Activated B cell treated with CpG ODN at 0.5 μM for 24 hours (primary cell): ENCODE measurements around the gene MPHOSPH9. TPM values are rescaled to one million over a fixed set of nuclear protein-coding genes. Genes with fewer than 3 reads are reported as not detected.

Experiments used
- ATAC-seq: fragments of 200-7000 bp; cut with Tn5 transposase; one replicate; pipeline ENCODE4 v1.10.0; 2021; ENCODE audit warnings: low read depth, mild to moderate bottlenecking, moderate library complexity
- CTCF ChIA-PET: fragments of 350-600 bp; sonication (Branson Sonifier 250); formaldehyde crosslinking; loops from one replicate; lab custom pipeline; 2021; ENCODE audit warnings: antibody characterized with exemption; lab: Charles Lee
- POLR2A ChIA-PET: fragments of 350-600 bp; sonication (Branson Sonifier 250); formaldehyde crosslinking; loops from one replicate; lab custom pipeline; 2021; ENCODE audit warnings: antibody characterized with exemption; lab: Charles Lee
- DNase-seq: peaks from one replicate; pipeline ENCODE4 v3.0.0; 2022
- H3K27ac Mint-ChIP-seq: one replicate; pipeline ENCODE4 v1.8.0; 2020; ENCODE audit warnings: mixed read lengths
- H3K27me3 Mint-ChIP-seq: one replicate; pipeline ENCODE4 v1.8.0; 2021; ENCODE audit warnings: mixed read lengths
- H3K36me3 Mint-ChIP-seq: one replicate; pipeline ENCODE4 v1.8.0; 2021; ENCODE audit warnings: low read depth, mixed read lengths
- H3K4me1 Mint-ChIP-seq: one replicate; pipeline ENCODE4 v1.8.0; 2021; ENCODE audit warnings: mixed read lengths
- H3K4me3 Mint-ChIP-seq: one replicate; pipeline ENCODE4 v1.8.0; 2020; ENCODE audit warnings: mild to moderate bottlenecking, mixed read lengths
- H3K9me3 Mint-ChIP-seq: one replicate; pipeline ENCODE4 v1.8.0; 2020; ENCODE audit warnings: mixed read lengths
- intact Hi-C: fragments of 100-400 bp; cut with micrococcal nuclease; formaldehyde crosslinking; loops from one replicate; pipeline ENCODE4 v1.15.1; 2024
- total RNA-seq: library from RNA; stranded (reverse); gene quantifications from 2 replicates; pipeline ENCODE4 v1.2.3, GENCODE V29; 2022
- TF ChIP-seq, protein P1 (sequence below): fragments of 200-600 bp; IDR thresholded peaks from one replicate; pipeline ENCODE4 v1.8.0; 2022; ENCODE audit warnings: antibody characterized with exemption, mild to moderate bottlenecking

MPHOSPH9 gene
- total RNA-seq, 1 donor from 2014 or later = 47.2 TPM

DNA sequence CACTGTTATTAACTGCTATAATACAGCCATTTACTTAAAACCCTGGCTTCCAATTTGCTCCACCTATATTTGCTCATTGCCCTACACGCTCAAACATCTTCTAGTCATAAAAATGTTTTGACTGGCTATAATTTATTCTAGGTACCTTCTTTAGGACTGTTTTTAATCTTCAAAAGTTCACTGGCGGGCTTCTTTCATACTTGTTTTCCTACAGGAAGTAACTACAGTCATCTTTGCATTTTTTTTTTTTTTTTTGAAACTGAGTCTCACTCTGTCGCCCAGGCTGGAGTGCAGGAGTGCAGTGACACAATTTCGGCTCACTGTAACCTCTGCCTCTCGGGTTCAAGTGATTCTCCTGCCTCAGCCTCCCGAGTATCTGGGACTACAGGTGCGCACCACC, 32.5 kb downstream of the MPHOSPH9 start:
- POLR2A ChIA-PET = no interaction called here
- no peaks in the 10 kb centered on the region for H3K4me1 Mint-ChIP-seq
- H3K4me3 Mint-ChIP-seq = no peak overlapping the region
- intact Hi-C loops = no loop called here
- CTCF ChIA-PET = interaction anchor here (1.2 kb wide), 1 partner anchor 38 kb away, joined by 3 read pairs; no protein-coding TSS in a partner anchor
- TF ChIP-seq, protein P1, sequence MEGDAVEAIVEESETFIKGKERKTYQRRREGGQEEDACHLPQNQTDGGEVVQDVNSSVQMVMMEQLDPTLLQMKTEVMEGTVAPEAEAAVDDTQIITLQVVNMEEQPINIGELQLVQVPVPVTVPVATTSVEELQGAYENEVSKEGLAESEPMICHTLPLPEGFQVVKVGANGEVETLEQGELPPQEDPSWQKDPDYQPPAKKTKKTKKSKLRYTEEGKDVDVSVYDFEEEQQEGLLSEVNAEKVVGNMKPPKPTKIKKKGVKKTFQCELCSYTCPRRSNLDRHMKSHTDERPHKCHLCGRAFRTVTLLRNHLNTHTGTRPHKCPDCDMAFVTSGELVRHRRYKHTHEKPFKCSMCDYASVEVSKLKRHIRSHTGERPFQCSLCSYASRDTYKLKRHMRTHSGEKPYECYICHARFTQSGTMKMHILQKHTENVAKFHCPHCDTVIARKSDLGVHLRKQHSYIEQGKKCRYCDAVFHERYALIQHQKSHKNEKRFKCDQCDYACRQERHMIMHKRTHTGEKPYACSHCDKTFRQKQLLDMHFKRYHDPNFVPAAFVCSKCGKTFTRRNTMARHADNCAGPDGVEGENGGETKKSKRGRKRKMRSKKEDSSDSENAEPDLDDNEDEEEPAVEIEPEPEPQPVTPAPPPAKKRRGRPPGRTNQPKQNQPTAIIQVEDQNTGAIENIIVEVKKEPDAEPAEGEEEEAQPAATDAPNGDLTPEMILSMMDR = no peak
- H3K27ac Mint-ChIP-seq = no peak overlapping the region
- no peaks in the 10 kb centered on the region for H3K9me3 Mint-ChIP-seq
- no peak for ATAC-seq
- no peaks in the 10 kb centered on the region for H3K27me3 Mint-ChIP-seq
- H3K36me3 Mint-ChIP-seq = peaks cover 50% of the 10 kb centered on the region
- no peak for DNase-seq

DNA sequence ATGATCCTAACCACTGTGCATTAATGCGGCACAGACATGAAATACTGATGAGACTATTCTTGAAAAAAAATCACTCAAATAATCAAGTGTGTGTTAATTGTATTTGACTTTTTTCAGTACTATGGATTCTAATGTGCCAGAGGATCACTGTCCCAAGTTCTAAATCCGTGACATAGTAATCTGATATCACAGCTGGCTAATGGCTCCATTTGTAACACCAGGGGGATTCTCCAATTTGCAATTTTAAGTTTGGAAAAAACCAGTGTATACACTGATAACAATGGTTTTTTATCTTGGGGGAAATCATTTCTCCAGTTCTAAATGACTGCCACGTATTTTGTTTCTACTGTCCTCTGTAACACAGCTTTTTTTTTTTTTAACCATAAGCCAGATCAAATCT, 33.0 kb downstream of the MPHOSPH9 start:
- ChIA-PET CTCF (interaction anchor here (1.2 kb wide), 1 partner anchor 38 kb away, joined by 3 read pairs; no protein-coding TSS in a partner anchor), POLR2A (no interaction called here)
- ATAC-seq (no peak), DNase-seq (no peak)
- no peak overlapping the region for H3K4me3 Mint-ChIP-seq
- H3K9me3 Mint-ChIP-seq = no peaks in the 10 kb centered on the region
- H3K36me3 Mint-ChIP-seq = peaks cover 49% of the 10 kb centered on the region
- intact Hi-C loops = no loop called here
- no peaks in the 10 kb centered on the region for H3K4me1 Mint-ChIP-seq
- H3K27me3 Mint-ChIP-seq = no peaks in the 10 kb centered on the region
- no peak overlapping the region for H3K27ac Mint-ChIP-seq
- TF ChIP-seq, protein P1 = no peak

DNA sequence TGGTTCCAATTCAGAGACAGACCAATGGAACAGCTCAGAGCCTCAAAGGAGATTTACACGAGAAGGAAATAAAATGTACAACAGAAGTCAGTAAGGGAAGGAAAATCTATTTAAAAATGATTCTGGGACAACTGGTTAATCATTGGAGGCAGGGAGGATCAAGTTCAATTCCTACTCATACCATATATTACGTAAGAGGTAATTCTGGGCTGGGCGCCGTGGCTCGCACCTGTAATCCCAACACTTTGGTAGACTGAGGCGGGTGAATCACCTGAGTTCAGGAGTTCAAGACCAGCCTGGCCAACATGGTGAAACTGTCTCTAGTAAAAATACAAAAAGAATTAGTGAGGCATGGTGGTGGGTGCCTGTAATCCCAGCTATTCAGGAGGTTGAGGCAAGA, 45.3 kb downstream of the MPHOSPH9 start:
- DNase-seq = no peak
- Mint-ChIP-seq H3K27me3 (no peaks in the 10 kb centered on the region), H3K36me3 (peaks cover 46% of the 10 kb centered on the region), H3K9me3 (no peaks in the 10 kb centered on the region), H3K4me3 (no peak overlapping the region), H3K27ac (no peak overlapping the region), H3K4me1 (no peaks in the 10 kb centered on the region)
- CTCF ChIA-PET = no interaction called here
- intact Hi-C loops = no loop called here
- TF ChIP-seq, protein P1 = no peak
- POLR2A ChIA-PET = no interaction called here
- no peak for ATAC-seq

DNA sequence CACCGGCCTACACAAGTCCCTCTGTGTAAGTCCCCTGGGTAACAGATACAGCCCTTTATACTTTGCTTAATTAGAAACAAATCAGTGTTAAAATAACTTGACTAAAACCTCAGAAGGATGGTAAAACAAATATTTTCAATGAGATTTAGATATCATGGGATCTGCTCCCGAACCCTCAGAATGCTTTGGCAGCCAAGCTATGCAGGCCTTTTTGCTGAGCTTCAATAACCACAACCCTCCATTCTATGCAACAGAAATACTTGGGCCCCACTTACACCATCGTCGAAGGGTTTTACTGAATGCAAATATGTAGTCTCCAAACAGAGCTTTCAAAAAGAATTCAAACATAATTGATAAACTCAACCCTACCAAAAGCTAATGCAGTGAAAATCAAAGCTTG, 52.8 kb downstream of the MPHOSPH9 start:
- Mint-ChIP-seq H3K4me3 (no peak overlapping the region), H3K27ac (no peak overlapping the region), H3K4me1 (no peaks in the 10 kb centered on the region), H3K36me3 (peaks cover 56% of the 10 kb centered on the region), H3K27me3 (no peaks in the 10 kb centered on the region), H3K9me3 (no peaks in the 10 kb centered on the region)
- TF ChIP-seq, protein P1 = no peak
- ATAC-seq (no peak), DNase-seq (no peak)
- ChIA-PET POLR2A (no interaction called here), CTCF (no interaction called here)
- intact Hi-C loops = no loop called here

DNA sequence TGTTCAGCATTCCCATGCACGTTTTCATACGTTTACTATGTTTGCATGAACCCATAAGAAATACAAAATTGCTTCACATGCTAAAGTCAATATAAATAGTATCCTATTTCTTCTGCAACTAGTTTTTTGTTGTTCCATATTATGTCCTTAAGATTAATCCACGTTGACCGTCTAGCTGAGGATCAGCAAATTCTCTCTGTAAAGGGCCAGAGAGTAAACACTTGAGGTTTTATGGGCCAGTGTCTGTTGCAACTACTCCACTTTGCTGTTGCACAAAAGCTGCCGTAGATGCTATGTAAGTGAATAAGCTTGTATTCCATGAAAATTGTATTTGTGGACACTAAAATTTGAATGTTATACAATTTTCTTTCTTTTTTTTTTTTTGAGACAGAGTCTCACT, 61.0 kb downstream of the MPHOSPH9 start:
- POLR2A ChIA-PET = no interaction called here
- TF ChIP-seq, protein P1 = no peak
- DNase-seq (no peak), ATAC-seq (no peak)
- Mint-ChIP-seq H3K36me3 (peaks cover 38% of the 10 kb centered on the region), H3K4me1 (no peaks in the 10 kb centered on the region), H3K4me3 (no peak overlapping the region), H3K27me3 (no peaks in the 10 kb centered on the region), H3K9me3 (no peaks in the 10 kb centered on the region), H3K27ac (no peak overlapping the region)
- CTCF ChIA-PET = no interaction called here
- intact Hi-C loops = no loop called here
